T-helper 2 cell treated with Interferon-gamma antibody and Interleukin-4, amounts not matched to agents 5 μg/mL and 100 μg/mL, for 36 hours (primary cell): ENCODE data around the gene ARHGEF10L.

Experiments used
- DNase-seq: peaks from one replicate; pipeline ENCODE4 v3.0.0; 2021; ENCODE audit warnings: low spot score
- H3K27ac Mint-ChIP-seq: one replicate; pipeline ENCODE4 v1.8.0; 2021; ENCODE audit warnings: mild to moderate bottlenecking, mixed read lengths
- H3K27me3 Mint-ChIP-seq: one replicate; pipeline ENCODE4 v1.8.0; 2021; ENCODE audit warnings: low read depth, mixed read lengths
- H3K36me3 Mint-ChIP-seq: one replicate; pipeline ENCODE4 v1.8.0; 2021; ENCODE audit warnings: low read depth, mixed read lengths
- H3K4me1 Mint-ChIP-seq: one replicate; pipeline ENCODE4 v1.8.0; 2021; ENCODE audit warnings: low read depth, mixed read lengths
- H3K4me3 Mint-ChIP-seq: one replicate; pipeline ENCODE4 v1.8.0; 2022; ENCODE audit warnings: mild to moderate bottlenecking, moderate library complexity, mixed read lengths
- H3K9me3 Mint-ChIP-seq: one replicate; pipeline ENCODE4 v1.8.0; 2021; ENCODE audit warnings: mixed read lengths

The ARHGEF10L gene

GRCh38 chr1:17594690-17595601 lies 55.4 kb downstream of the ARHGEF10L start:
- H3K9me3 Mint-ChIP-seq = no peaks in the 10 kb centered on the region
- H3K27ac Mint-ChIP-seq = no peak overlapping the region
- no peaks in the 10 kb centered on the region for H3K27me3 Mint-ChIP-seq
- no peaks in the 10 kb centered on the region for H3K4me1 Mint-ChIP-seq
- H3K4me3 Mint-ChIP-seq = no peak overlapping the region
- H3K36me3 Mint-ChIP-seq = no peaks in the 10 kb centered on the region
- no peak for DNase-seq

- DNase-seq = no peak
- no peaks in the 10 kb centered on the region for H3K4me1 Mint-ChIP-seq
- H3K27ac Mint-ChIP-seq = no peak overlapping the region
- H3K27me3 Mint-ChIP-seq = no peaks in the 10 kb centered on the region
- no peaks in the 10 kb centered on the region for H3K9me3 Mint-ChIP-seq
- H3K36me3 Mint-ChIP-seq = no peaks in the 10 kb centered on the region
- H3K4me3 Mint-ChIP-seq = no peak overlapping the region
Measured at GRCh38 chr1:17595602-17595925, 56.1 kb downstream of the ARHGEF10L start.

GRCh38 chr1:17596186-17596585 lies 56.7 kb downstream of the ARHGEF10L start:
- no peak overlapping the region for H3K4me3 Mint-ChIP-seq
- H3K27ac Mint-ChIP-seq = no peak overlapping the region
- no peaks in the 10 kb centered on the region for H3K9me3 Mint-ChIP-seq
- H3K27me3 Mint-ChIP-seq = no peaks in the 10 kb centered on the region
- no peak for DNase-seq
- H3K36me3 Mint-ChIP-seq = no peaks in the 10 kb centered on the region
- H3K4me1 Mint-ChIP-seq = no peaks in the 10 kb centered on the region

GRCh38 chr1:17596651-17597509 lies 57.4 kb downstream of the ARHGEF10L start:
- no peaks in the 10 kb centered on the region for H3K4me1 Mint-ChIP-seq

GRCh38 chr1:17597651-17598050 lies 58.2 kb downstream of the ARHGEF10L start:
- Mint-ChIP-seq H3K4me3 (no peak overlapping the region), H3K4me1 (no peaks in the 10 kb centered on the region), H3K36me3 (no peaks in the 10 kb centered on the region), H3K27me3 (no peaks in the 10 kb centered on the region), H3K9me3 (no peaks in the 10 kb centered on the region), H3K27ac (no peak overlapping the region)
- DNase-seq = no peak

More at GRCh38 chr1:17596651-17597509, 57.4 kb downstream of the ARHGEF10L start:
- no peak for DNase-seq
- Mint-ChIP-seq H3K36me3 (no peaks in the 10 kb centered on the region), H3K9me3 (no peaks in the 10 kb centered on the region), H3K27ac (no peak overlapping the region), H3K4me3 (no peak overlapping the region), H3K27me3 (no peaks in the 10 kb centered on the region)

GRCh38 chr1:17598251-17598650 lies 58.8 kb downstream of the ARHGEF10L start:
- H3K27me3 Mint-ChIP-seq = no peaks in the 10 kb centered on the region
- no peaks in the 10 kb centered on the region for H3K9me3 Mint-ChIP-seq
- H3K27ac Mint-ChIP-seq = no peak overlapping the region
- no peak overlapping the region for H3K4me3 Mint-ChIP-seq
- H3K36me3 Mint-ChIP-seq = no peaks in the 10 kb centered on the region
- no peaks in the 10 kb centered on the region for H3K4me1 Mint-ChIP-seq
- no peak for DNase-seq

- H3K27me3 Mint-ChIP-seq = no peaks in the 10 kb centered on the region
- H3K27ac Mint-ChIP-seq = no peak overlapping the region
- no peaks in the 10 kb centered on the region for H3K9me3 Mint-ChIP-seq
- DNase-seq = no peak
- H3K4me3 Mint-ChIP-seq = no peak overlapping the region
- H3K4me1 Mint-ChIP-seq = no peaks in the 10 kb centered on the region
- H3K36me3 Mint-ChIP-seq = no peaks in the 10 kb centered on the region
Measured at GRCh38 chr1:17599291-17599953, 59.9 kb downstream of the ARHGEF10L start.

GRCh38 chr1:17599954-17600300 lies 60.4 kb downstream of the ARHGEF10L start:
- Mint-ChIP-seq H3K9me3 (no peaks in the 10 kb centered on the region), H3K4me1 (no peaks in the 10 kb centered on the region), H3K27ac (no peak overlapping the region), H3K36me3 (no peaks in the 10 kb centered on the region), H3K4me3 (no peak overlapping the region), H3K27me3 (no peaks in the 10 kb centered on the region)
- no peak for DNase-seq

- no peaks in the 10 kb centered on the region for H3K9me3 Mint-ChIP-seq
- H3K4me3 Mint-ChIP-seq = no peak overlapping the region
- no peak for DNase-seq
- H3K27ac Mint-ChIP-seq = no peak overlapping the region
- H3K36me3 Mint-ChIP-seq = no peaks in the 10 kb centered on the region
- H3K27me3 Mint-ChIP-seq = no peaks in the 10 kb centered on the region
- H3K4me1 Mint-ChIP-seq = no peaks in the 10 kb centered on the region
Measured at GRCh38 chr1:17600321-17600720, 60.8 kb downstream of the ARHGEF10L start.

GRCh38 chr1:17601643-17602382 lies 62.3 kb downstream of the ARHGEF10L start:
- Mint-ChIP-seq H3K4me1 (no peaks in the 10 kb centered on the region), H3K4me3 (no peak overlapping the region), H3K27ac (no peak overlapping the region), H3K27me3 (no peaks in the 10 kb centered on the region), H3K9me3 (no peaks in the 10 kb centered on the region), H3K36me3 (no peaks in the 10 kb centered on the region)
- DNase-seq = no peak

- H3K4me1 Mint-ChIP-seq = no peaks in the 10 kb centered on the region
- H3K27me3 Mint-ChIP-seq = no peaks in the 10 kb centered on the region
- H3K4me3 Mint-ChIP-seq = no peak overlapping the region
- DNase-seq = no peak
- no peaks in the 10 kb centered on the region for H3K36me3 Mint-ChIP-seq
- H3K9me3 Mint-ChIP-seq = no peaks in the 10 kb centered on the region
- no peak overlapping the region for H3K27ac Mint-ChIP-seq
Measured at GRCh38 chr1:17603091-17603841, 63.8 kb downstream of the ARHGEF10L start.

- no peak overlapping the region for H3K27ac Mint-ChIP-seq
- DNase-seq = no peak
- H3K9me3 Mint-ChIP-seq = no peaks in the 10 kb centered on the region
- no peak overlapping the region for H3K4me3 Mint-ChIP-seq
- no peaks in the 10 kb centered on the region for H3K27me3 Mint-ChIP-seq
- H3K36me3 Mint-ChIP-seq = no peaks in the 10 kb centered on the region
- no peaks in the 10 kb centered on the region for H3K4me1 Mint-ChIP-seq
Measured at GRCh38 chr1:17605582-17606344, 66.3 kb downstream of the ARHGEF10L start.
